HuH-7.5 (cell line): ENCODE measurements around the gene C19orf38.

Experiments used
- DNase-seq: peaks from one replicate; pipeline ENCODE4 v3.0.0; 2011; ENCODE audit warnings: low spot score

The C19orf38 gene, protein sequence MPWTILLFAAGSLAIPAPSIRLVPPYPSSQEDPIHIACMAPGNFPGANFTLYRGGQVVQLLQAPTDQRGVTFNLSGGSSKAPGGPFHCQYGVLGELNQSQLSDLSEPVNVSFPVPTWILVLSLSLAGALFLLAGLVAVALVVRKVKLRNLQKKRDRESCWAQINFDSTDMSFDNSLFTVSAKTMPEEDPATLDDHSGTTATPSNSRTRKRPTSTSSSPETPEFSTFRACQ

DNA sequence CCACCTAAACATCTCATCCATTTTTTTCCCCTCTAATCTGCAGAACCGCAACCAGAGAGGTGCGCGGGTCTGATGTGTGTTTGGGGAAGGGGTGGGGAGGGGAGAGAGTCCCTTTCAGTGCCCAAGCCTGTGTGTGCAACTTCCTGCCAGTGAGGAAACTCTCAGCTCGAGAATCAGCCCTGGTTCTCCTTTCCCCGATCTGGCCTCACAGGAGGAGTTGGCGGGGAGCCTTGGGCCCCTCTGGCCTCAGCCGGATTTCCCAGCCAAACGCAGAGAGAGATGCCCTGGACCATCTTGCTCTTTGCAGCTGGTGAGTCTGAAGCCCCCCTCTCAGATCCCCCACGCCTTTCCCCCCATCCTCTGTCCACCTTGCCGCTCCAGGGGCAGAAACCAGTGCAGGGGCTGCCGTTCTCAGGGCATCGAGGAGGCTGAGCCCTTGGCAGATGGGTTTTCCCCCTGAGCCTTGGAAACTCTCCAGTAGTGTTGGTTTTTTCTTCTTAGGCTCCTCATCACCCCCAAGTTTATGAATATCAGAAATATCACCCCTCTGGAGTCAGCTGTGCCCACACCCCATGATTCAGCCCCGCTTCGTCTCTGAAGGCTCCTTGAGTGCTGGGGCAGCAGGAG lies at the start of gene C19orf38:
TSS of gene C19orf38 (plus strand) at position 186 of the 627 bp plus-strand sequence. CDS start at position 280, 94 bp downstream.
- DNase-seq: no peak

DNA sequence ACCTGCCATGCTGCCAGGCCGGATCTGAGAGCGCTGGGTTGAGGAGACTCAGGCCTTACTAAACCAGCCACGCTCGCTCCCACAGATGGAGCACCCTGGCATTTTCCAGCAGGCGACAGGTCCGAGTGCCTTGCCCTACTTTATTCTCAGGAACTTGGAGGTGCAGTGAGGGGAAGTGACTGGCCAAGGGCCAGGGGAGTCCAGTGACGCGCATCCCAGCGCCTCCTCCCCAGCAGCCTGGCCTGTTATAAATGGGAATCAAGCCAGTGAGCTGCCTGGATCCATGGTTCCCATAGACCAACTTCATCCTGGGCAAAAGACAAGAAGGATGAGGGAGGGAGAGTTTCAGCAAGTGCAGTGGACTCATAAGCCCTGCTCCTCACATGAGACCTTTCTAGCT lies 47.7 kb upstream of the C19orf38 start:
- DNase-seq: no peak

DNA sequence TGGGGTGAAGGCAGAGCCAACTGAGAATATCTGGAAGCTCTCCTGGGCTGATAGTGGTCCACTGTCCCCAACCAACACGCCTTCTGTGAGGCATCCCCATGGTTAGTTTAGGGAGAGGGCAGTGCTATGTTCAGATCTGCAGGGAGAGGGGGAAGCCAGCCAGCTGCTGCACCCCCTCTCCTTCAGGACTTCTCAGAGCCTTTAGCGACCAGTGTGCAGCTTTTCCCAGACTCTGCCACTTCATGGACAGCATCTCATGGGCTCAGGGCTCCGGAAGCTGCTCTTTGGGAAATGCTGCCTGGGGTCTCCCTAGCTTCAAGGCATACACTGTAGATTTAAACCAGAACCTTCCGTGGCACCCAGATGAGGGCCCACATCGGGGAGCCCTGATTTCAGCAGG lies 45.7 kb upstream of the C19orf38 start:
- DNase-seq: no peak

DNA sequence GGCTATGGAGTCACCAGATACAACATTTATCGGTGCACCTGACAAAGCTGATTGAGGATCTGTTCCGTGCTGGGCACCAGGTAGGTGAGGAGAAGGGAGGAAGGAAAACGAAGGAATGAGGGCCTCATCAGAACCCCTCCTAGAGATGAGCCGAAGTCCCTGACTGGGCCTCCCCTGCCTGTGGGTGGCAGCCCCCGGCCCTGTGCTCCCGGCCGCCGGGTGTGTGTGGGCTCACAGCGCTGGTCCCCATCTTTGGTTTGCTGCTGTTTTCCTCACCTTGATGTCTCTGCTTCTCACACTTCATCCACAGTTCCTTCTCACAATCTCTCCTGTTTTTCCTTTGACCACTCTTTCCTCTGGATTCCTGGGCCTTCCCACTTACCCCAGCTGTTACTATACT lies 45.0 kb upstream of the C19orf38 start:
- no peak for DNase-seq

DNA sequence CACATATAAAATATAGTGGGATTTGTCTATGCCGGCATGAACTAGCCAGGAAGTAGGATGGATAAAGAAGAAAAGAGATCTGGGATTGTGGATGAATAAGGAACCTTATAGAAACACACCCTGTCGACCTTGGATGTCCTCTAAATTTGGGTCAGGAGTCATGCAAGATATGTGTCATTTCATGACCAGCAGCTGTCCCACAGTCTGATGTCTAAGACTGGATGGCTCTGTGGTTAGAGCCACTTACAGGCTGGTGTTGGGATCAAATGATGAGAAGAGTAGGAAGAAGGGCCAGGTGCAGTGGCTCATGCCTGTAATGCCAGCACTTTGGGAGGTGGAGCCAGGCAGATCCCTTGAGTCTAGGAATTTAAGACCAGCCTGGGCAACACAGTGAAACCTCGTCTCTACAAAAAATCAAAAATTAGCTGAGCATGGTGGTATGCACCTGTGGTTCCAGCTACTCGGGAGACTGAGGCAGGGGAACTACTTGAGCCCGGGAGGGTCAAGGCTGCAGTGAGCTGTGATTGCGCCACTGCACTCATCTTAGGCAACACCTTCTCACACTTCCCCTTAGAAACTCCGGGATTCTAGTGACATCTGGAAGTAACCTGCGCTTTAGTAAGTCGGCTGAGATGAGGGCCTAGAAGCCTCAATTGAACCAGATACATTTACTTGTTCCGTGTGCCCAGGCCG lies 43.0 kb upstream of the C19orf38 start:
- DNase-seq: no peak

DNA sequence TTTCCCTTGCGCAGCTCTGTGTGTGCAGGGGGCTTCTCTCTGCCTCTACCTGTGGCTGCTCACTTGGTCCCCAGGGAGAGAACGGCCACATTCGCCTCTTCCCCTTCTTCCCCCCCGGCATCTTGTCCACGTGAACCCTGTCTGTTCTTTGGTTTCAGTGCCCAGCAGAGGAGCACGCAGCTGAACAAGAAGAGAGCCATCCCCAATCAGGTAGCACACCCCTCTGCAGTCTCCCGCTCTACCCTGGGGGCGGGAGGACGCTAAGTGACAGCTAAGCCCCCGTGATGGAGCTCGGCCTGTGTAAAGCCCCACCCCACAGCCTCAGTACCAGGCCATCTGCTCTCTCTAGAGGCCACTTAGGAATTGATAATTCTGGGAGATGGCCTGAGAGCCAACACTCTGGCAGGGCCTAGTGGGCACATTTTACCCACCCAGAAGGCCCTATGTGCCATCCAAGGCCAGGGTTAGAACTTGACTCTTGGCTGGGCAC lies 42.4 kb upstream of the C19orf38 start:
- DNase-seq: no peak

DNA sequence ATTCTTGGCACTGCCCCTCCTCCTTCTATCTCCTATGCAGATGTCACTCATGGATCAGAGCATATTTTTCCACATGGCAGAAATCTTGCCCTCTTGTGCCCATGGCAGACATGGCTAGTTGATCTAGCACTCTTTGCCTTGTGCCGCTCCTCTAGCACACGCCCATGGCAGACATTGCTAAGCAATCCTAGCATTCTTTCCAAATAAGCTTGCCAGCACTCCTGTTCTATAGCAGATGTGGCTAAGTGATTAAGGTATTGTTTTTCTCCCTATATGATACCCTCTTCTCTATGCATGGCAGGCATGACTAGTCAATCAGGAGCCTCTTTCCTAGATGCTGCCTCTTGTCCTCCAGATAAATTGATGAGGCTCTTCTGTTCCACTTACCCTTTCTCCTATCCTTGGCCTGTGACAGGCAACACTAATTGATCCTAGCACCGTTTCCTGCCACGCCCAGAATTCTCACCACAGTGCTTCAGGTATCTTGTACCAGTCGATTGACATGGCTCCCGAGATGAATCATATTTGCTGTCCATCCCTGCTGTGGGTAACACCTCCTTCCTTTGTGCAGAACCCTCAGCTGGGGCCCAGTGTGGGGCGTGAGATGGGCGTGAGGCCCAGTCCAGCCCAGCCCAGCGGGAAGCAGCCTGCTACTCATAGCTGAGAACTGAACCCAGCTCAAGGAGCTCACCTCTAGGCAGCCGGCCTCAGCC lies 39.1 kb upstream of the C19orf38 start:
- DNase-seq: no peak

DNA sequence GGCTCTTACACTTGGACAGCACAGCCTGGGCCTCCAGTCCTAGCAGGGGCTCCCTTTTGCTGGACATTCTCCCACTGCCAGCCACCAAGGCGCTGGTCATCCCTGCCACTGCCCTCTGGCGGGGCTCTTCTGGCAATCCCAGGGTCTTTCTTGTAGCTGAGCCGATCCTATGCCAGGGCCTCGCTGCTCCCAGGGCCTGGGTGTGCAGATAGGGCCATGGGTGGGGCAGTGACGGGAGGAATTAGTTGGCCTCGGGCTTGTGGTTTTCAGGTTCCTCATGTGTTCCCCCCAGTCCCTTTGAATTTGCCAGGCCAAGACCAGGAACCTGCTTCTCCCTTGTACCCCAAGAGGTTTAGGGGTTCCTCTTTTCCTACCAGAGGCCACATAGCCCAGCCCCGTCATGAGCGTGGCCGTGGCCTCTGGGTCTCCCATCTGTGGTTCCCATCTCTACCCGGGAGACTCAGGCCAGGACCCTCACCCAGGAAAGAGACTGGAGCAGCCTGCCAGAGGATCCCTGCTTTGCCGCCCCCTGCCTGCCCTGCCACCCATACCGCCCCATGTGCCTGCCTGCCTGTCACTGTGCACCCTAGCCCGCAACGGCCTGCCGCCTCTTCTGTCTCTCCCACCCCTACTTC lies 38.4 kb upstream of the C19orf38 start:
- no peak for DNase-seq

DNA sequence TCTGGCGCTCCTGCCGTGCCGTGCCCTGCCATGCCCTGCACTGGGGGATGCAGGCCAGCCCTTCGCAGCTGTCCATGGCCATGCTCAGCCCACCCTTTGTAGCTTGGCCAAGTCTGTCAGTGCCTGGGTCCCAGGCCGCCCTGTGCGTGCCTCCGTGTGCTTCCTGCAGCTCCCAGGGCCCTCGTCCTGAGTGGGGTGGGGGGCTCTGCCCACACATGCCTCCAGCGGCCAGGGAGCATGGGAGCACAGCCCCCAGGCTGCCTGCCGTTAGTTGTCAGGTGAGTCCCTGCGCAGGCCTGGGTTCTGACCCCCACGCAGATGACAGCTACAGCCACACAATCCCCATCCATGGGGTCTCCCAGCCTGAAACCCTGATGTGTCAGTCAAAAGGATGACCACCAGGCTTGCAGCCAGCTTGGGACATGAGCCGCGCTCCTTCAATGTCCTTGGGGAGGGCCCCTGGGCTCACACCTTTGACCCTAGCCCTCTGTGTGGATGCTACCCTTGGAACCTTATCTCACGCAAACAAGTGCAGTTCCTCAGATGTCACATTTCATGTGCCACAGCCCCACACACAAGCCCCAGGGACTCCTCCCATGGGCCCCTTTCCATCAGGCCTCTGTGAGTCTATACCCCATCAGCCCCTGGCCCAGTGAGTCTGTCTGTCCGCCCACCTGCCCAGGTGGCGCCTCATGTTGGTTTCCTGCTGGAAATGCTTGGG lies 36.7 kb upstream of the C19orf38 start:
- no peak for DNase-seq

DNA sequence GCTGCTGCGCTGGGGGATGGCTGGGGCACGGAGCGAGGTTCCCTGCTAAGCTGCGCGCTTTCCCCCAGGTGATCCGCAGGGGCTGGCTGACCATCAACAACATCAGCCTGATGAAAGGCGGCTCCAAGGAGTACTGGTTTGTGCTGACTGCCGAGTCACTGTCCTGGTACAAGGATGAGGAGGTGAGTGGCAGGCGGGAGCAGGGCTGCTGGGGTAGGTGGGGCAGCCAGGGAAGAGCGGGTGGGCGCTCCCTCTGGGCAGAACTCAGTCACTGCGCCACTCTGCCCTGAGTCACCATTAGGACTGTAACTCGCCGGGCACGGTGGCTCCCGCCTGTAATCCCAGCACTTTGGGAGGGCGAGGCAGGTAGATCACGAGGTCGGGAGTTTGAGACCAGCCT lies 36.0 kb upstream of the C19orf38 start:
- no peak for DNase-seq

DNA sequence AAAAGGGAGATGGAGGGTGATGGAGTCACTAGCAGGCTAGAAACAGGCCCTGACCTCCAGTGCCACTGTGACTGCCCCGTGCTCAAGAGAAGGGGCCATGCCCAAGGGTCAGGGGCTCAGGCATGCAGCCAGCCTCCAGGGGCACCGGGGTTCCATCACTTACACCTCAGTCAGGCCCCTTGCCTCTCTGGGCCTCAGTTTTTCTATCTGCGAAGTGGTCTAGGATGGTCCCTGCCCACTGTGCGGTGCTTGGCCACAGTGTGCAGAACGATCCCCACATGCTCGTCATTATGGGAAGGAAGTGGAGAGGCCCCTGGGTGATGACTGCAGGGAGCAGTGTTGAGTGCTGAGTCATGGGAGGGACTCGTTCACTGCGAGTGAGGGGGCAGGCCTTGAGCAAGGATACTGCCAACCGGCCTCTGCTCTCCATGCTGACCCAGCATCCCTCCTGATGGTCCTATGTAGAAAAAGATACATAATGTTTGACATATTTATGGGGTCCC lies 35.3 kb upstream of the C19orf38 start:
- no peak for DNase-seq

DNA sequence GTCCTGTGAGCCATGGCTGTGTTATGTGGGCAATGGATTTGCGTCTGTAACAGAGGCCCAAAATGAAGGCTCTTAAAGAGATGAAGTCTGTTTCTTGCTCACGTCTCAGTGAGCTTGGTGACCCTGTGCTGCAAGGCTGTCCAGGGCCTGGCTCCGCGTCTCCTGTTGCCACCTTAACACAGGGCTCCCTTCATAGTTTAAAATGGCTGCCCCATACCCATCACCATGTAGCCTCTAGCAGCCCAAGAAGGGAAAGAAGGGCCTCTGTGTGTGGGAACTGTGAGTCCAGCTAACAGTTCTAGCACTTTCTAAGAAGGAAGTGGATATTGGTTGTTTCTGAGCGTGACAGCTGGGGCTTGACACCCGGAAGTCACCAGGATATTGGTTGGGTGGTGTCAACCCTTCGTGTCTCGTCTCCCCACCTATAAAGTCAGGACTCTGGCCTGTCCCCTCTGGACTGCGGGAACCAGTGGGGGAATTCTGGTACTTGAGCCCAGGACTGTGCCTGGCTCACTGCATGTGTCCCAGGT lies 33.1 kb upstream of the C19orf38 start:
- no peak for DNase-seq

DNA sequence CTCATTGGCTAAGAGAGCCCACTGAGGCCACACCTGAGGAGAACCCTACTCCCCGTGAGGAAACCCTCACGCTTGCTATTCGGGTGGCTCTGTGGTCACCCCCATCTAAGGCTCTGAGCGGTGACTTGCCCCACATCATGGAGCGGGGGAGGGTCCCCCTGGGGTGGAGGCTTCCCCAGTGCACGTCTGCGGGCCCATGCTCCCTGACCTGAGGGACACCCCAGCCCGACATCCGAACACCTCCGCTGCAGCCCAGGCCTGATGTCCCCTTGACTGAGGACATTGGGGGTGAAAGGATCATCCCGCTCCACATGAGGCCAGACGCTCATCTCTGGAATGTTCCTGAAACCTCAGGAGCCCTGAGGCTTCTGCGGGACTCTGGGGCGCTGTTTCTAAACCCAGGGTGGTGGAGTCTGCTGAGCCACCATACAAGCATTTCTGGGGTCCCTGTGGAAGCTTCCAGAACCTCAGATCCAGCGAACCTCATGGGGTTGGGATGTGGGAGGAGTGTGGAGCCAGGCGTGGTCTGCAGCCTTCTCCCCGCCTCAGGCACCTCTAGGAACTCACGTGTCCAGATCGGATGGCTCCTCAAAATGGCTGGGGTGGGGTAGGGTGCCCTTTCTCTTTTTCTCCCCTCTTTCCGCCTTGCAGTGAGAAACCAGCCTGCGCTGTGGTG lies 32.1 kb upstream of the C19orf38 start:
- DNase-seq: no peak

DNA sequence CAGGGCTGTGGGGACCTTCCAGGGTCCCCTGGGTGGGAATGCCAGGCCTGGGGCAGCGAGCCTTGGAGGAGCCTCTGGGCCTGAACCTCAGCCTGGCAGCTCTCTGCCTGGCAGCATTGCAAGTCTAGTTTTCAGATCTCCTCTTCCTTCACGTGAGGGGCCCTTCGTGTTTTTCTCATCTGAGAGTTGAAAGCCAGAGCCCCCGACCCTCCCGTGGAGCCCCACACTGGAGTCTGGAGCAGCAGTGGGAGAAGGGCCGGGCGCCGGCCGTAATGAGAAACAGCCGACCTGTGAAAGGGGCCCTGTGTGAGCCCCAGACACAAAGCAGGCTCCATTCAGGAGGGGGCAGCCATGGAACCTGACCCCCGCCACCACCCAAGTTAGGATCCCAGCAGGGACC lies 31.5 kb upstream of the C19orf38 start:
- no peak for DNase-seq

DNA sequence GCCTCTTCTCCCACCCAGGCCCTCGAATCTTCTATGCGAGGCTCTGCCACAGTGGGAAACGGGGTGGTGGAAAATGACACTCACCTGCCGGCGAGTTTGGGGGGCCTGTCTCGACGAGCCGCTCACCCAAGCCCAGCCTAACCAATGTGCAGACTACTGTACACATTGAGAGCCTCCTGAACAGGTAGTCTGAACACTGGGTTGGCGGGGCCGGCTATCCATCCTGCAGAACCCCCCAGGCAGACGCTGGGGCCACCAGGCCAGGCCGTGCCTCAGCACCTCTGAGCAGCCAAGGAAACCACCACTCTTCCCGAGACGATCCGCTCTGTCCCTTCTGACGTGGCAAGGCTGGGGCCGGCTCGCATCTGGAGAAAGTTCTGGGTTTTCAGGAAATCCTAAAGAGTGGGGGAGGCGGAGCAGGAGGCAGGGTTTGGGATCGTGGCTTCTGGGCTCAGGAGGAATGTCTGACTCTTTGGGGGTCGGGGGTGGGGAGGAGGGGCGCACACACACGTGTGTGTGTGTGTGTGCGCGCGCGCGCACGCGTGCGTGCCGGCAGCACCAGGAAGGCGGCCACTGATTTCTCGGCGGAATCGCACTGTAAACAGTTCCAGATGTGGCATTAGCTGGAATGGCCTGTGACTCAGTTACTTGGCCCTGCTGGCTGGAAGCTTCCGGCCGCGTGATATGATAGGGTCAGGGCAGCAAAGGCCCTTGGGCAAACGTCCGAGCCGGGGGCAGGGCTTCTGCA lies 30.8 kb upstream of the C19orf38 start:
- DNase-seq: no peak

DNA sequence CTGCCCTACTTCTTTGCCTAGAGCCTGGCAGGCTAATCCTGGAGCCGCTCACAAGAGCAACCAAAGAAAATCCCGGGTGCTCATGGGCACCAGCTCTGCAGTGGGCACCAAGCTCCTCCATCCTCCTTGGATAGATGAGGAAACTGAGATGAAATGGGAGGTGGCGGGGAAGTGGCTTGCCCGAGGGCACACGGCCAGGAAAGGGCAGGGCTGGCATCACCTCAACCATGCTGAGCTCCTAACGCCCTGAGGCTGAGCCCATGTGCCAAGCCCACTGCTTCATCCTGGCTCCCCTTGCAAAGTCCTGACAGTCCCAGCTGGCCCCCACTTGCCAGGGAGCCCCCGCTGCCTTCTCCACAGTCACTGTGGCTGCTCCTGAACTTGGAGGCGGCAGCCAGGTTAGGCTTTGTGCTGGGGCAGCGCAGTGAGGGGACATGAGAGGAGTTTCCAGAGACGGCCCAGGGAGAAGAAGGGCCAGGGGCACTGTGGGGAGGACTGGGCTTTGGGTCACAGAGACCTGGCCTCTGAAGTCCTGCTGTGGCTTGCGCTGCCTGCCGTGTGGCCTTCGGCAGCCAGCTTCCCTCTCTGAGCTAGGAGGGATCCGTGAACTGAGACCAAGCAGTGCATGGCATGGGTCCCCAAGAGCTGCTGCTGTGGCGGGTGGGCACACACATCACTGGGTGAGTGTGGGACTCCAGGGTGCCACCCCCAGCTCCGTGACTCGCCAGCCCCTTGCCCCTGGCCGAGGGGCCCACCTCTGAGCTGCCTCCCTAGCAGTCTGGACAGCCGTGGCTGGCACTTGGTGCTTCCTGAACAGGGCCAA lies 29.7 kb upstream of the C19orf38 start:
- DNase-seq: no peak

DNA sequence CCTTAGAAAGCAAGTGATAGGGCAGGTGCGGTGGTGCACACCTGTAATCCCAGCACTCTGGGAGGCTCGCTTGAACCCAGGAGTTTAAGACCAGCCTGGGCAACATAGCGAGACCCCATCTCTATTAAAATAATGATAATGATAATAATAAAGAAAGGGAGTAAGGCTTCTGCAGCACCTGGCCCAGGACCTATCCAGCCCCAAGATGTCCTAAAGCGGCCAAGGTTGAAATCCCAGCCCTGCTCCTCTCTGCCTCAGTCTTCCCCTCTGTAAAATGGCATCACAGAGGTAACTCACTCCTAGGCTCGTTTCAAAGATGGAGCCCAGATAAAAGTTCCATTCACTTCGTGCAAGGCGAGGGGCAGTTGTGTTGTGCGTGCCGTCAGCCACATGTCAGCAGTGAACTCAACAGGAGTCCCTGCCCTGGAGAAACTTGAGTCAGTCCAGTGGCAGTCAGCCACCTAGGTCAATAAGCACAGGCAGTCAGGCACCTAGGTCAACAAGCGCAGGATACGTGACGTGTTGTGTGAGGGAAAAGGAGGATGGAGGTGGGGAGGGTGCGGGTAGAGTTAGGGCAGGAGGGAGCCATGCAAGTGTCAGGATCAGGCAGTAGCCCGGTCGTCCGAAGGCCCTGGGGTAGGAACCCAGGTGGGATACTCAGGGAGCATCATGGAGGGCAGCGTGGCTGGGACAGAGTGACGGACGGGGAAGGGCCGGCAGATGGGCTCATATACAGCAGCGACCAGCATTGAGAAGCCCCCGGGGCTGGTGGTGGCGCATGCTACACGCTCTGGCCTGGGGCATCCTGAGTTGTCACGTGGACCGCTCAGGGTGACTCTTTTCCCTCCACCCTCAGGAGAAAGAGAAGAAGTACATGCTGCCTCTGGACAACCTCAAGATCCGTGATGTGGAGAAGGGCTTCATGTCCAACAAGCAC lies 28.8 kb upstream of the C19orf38 start:
- DNase-seq: no peak

DNA sequence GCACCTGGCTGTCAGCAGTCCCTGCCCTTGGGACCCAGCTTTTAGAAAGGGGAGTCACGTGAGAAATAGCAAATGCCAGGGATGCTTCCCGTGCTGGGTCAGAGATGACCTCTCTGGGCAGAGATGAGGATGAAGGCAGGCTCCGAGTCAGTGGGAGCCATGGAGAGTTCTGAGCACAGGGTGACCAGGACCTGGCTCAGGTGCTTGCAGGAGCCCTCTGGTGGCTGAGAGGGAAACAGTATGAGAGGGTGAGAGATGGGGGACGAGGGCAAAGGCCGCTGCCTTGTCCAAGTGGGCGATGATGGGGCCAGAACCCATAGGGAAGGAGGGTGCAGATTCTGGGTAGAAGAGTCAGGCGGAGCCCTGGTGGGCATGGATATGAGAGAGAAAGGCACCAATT lies 28.0 kb upstream of the C19orf38 start:
- peak; percentile 73 for DNase-seq
